Measurements from ENCODE around the gene ANO1. TPM values are rescaled to one million over a fixed set of nuclear protein-coding genes. Genes with fewer than 3 reads are reported as not detected.

The ANO1 gene
- total RNA-seq, 1 donor from 2014 or later: 0.05 TPM

- DNase-seq (ENCODE audit: low read depth): no peak
Measured at GRCh38 chr11:70113801-70114200, 35.7 kb downstream of the ANO1 start.

DNA sequence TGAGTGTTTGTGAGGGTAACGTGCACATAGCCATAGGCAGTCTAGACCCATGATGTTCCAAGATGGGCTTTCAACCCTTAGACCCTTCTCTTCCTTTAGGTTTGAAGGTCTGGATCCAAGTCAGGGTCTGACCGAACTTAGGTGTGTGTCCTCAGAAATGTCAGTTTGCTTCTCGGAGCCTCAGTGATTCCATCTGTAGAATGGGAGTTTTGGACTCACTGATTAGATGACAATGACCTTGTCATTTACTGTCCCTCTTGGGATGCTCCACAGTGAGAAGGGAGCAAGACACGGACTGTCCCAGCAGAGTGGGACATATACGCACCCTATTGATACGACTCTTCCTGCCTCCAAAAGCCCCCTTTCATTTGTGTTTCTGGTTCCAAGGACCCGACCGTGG lies 37.7 kb downstream of the ANO1 start:
- no peak for DNase-seq (ENCODE audit: low read depth)

DNA sequence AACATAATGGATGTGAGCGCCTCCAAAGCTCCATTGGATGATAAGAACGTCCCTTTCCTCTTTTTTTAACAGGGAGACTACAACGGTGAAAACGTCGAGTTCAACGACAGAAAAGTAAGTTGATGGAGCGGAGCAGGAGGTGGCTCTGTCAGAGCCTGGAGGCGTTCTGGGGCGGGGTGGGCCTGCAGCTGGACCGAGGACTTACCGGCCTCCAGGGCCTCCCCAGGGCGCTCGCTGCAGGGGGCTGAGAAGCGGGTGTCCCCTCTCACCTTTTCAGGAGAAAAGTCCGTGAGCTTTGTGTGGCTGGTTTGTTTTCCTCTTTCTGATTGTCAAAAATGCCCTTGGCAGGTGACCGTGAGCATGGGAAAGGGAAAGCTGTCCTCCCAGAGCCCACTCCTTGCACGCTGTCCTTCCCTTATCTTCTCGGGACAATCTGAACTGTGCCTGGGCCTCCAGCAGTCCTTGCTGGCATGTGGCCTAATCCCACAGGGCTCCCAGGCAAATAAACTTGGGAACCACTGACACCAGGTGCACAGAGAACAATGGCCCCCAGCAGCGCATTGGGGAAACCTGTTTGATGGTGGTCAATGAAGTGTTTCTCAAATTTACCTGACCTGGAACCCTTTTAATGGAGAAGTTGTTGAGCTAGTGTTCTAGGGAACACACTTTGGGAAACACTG lies 38.4 kb downstream of the ANO1 start:
- DNase-seq (ENCODE audit: low read depth): no peak

DNA sequence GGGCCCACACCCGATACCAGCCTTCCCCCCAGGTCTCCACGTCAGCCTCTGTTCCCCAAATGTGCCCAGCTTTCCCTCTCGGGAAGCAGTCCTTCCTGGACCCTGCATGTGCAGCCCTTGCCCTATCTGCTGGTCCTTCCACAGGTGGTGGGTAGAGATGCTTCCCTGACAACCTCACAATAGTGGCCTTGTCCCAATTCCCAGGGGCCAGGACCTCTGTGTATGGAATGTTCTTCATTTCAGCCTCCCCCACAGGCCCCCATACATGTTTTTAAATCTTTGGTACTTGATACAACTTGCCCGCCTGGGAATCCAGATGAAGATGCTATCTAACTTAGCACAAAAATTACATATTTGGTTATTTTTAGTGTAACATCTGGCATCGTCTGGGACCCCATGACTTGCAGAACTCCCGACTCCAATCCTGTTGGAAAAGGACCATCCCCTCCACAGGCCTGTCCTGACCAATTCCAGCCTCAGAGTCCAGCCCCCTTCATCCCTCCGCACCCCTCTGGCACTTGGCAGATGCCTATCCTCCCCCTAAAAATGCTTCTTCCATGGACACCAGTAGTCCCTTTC lies 39.5 kb downstream of the ANO1 start:
- DNase-seq (ENCODE audit: low read depth): no peak

DNA sequence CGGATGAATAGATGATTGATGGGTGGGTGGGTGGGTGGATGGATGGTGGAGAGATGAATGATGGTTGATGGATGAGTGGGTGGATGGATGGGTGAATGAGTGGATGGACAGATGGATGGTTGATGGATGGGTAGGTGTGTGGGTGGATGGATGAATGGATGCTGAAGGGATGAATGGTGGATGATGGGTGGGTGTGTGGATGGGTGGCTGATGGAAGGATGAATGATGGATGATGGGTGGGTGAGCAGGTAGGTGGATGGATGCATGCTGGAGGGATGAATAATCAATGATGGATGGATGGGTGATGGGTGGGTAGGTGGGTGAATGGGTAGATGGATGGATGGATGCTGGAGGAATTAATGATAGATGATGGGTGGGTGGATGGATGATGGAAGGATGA lies 40.5 kb downstream of the ANO1 start:
- DNase-seq (ENCODE audit: low read depth): no peak

GRCh38 chr11:70119502-70119901 lies 41.4 kb downstream of the ANO1 start:
- DNase-seq (ENCODE audit: low read depth): no peak

- no peak for DNase-seq (ENCODE audit: low read depth)
Measured at GRCh38 chr11:70120674-70121073, 42.6 kb downstream of the ANO1 start.

GRCh38 chr11:70122490-70123198 lies 44.5 kb downstream of the ANO1 start:
- no peak for DNase-seq (ENCODE audit: low read depth)

DNA sequence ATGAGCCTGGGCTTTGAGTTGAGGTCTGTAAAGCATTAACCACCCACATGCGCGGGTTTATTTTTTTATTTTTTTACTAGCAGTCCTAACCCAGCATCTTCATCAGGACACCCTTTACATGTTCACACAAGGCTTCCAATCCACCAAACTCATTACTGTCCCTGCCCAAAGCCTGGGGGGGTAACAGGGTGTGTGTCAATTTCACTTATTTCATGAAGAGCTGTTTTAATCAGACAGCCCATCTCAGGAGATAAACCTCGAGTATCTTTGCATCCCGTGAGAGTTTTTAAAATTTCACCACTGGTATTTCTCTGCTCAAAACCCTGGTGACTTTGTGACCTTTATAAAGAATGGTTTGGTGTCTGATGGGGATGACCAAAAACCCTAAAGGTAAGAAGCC lies 45.6 kb downstream of the ANO1 start:
- DNase-seq (ENCODE audit: low read depth): no peak

- DNase-seq (ENCODE audit: low read depth): no peak
Measured at GRCh38 chr11:70124321-70125000, 46.3 kb downstream of the ANO1 start.

DNA sequence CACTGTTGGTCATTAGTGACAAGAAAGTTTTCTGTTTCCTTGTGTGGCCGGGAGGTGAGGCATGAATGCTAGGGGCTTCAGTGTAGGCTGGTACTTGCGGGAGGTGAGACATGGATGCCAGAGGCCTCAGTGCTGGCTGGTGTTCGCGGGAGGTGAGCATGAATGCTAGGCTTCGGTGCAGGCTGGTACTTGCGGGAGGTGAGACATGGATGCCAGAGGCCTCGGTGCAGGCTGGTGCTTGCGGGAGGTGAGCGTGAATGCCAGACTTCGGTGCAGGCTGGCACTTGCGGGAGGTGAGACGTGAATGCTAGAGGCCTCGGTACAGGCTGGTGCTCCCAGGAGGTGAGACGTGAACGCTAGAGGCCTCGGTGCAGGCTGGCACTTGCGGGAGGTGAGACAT lies 48.4 kb downstream of the ANO1 start:
- no peak for DNase-seq (ENCODE audit: low read depth)

DNA sequence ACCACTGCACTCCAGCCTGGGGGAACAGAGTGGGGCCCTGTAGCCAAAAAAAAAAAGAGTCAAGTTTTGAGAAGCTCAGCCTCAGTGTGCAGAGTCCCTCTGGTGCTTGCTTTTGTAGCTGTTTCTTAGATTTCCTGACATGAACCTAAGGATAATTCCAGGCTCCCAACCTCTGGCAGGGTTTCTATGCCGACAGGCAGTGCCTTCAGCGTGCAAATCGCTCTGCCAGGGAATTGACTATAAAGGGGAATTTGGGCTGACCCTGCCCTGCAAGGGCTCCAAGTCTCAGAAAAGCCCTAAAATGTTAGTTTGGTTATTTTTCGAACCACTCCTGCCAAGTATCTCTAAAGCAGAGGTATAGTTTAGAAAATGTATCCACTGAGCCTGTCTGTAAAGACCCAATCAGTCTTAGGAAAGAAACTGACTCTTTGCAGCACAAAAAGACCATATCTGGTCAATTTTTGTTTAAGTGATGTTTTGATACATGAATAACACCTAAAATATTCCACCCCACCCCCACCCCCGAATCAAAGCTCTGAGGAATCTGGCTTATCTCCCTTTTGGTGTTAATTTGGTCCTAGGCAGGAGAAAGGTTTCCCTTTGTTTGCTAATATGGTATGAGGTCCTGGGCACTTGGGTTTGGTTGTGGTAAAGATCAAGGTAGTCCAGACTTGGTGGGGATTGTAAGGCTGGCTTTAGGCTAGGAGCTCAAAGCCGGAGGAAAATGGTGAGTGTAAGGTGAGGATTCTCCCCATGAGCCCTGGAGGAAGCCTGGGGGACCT lies 49.7 kb downstream of the ANO1 start:
- DNase-seq (ENCODE audit: low read depth): no peak

- DNase-seq (ENCODE audit: low read depth): no peak
Measured at GRCh38 chr11:70128435-70128906, 50.4 kb downstream of the ANO1 start.

- no peak for DNase-seq (ENCODE audit: low read depth)
Measured at GRCh38 chr11:70129051-70129592, 51.0 kb downstream of the ANO1 start.

DNA sequence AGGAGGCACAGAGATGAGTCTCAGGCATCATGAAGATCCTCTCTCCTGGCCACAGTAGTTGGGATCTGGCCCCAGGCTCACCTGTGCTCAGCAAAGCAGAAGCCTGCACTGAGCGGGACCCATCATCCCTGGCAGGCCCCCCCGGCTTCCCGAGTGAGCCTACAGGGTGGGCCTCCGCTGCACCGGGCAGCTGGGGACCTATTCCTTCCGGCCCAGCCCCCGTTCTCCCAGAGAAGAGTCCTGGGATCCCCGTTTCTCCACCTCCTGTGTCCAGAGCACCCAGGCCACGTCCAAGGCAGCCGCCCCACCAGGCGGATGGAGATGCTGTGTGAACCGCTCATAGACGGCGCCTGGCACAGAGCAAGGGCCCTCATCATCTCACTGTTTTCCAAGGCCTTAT lies 52.5 kb downstream of the ANO1 start:
- no peak for DNase-seq (ENCODE audit: low read depth)

DNA sequence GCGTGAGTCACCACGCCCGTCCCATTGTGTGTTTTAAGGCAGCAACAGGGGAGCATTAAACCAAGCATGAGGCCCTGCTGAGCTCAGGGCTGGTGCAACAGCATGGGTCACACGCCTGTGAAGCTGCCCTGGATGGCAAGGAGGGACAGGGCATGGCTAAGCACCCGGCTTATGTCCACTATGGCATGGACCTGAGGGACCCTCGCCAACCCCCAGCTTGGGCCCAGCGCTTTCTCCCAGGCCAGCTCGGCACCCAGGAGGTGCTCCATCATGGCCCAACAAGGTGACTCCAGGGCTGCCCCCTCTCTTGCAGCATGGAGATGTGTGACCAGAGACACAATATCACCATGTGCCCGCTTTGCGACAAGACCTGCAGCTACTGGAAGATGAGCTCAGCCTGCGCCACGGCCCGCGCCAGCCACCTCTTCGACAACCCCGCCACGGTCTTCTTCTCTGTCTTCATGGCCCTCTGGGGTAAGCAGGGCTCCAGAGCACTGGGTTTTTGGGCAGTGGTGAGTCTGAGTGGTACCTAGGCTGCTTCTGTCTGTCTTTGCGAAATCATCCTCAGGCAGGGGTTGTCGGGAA lies 53.6 kb downstream of the ANO1 start:
- DNase-seq (ENCODE audit: low read depth): no peak

DNA sequence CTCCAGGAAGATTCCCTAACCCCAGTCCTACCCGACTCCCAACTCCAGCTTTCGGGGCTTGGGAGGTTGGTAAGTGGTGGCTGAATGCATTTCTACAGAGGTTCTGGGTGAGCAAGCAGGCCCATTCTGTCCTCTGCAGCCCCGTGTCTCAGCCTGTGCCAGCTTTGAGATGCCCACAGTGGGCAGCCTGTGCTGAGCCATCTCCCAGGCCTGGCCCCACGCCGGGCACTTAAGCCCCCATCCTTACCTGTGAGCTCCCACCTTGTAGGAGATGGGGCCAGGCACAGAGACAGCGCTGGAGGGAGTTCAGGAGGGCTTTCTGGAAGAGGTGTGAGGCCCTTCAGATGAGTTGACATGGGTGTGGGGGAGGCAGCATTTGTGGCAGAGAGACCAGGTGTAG lies 54.5 kb downstream of the ANO1 start:
- no peak for DNase-seq (ENCODE audit: low read depth)

GRCh38 chr11:70133771-70134335 lies 55.7 kb downstream of the ANO1 start:
- no peak for DNase-seq (ENCODE audit: low read depth)

DNA sequence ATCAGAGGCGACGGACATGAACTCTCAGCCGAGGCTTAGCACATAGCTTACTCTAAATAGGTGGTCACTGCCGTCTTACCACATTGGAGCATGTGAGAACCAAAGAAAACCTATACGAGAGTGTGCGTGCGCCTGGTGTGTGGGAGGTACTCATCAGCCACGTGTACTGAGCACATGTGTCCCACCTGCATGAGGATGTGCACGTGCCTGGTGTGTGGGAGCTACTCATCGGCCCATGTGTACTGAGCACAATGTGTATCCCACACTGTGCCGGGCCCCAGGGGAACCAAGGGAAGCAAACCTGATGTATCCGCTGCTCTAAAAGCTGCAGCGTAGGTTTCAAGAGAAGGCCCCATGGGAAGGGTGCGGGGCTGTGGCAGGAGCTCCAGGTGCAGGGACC lies 56.4 kb downstream of the ANO1 start:
- no peak for DNase-seq (ENCODE audit: low read depth)

DNA sequence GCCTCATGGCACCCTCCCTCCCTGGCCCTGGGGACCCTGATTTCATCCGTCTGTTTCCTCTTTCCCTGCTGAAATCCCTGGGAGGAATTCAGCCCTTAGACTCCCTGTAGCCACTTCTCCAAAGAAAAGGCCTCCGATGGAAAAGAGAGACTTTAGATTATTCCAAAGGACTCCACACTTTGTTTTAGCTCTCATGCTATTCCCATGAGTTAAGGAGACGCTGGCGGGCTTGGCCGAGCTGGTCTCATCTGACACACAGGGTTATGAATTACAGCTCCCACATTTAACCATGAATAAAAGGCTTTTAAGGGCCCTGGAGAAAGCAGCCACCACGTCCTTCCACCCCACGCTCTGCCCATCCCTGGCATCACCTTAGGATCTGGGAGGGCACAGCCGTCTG lies 57.0 kb downstream of the ANO1 start:
- no peak for DNase-seq (ENCODE audit: low read depth)

DNA sequence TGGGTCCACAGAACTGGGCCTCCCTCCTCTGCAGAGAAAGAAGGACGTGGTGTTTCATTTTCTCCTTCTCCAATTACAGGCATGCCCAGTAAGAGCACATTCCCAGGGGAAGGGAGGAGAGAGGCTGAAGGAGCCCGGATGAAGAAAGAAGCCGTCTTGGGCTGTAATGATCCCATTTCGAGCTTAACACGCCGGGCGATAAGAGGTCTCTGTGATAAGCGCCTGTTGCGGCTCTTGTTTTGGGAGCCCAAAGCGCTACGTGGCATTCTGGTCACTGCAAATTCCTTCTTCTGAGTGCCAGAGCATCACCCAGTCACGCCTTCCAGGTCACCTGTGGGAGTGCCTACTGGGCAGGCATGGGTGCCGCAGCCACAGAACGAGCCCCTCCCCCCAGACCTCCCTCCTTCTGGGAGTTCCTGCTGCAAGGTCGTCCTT lies 57.5 kb downstream of the ANO1 start:
- DNase-seq (ENCODE audit: low read depth): no peak

Measured in renal cortical epithelial cell (primary cell).